Measurements from ENCODE around the gene PRDM11.

The PRDM11 gene

DNA sequence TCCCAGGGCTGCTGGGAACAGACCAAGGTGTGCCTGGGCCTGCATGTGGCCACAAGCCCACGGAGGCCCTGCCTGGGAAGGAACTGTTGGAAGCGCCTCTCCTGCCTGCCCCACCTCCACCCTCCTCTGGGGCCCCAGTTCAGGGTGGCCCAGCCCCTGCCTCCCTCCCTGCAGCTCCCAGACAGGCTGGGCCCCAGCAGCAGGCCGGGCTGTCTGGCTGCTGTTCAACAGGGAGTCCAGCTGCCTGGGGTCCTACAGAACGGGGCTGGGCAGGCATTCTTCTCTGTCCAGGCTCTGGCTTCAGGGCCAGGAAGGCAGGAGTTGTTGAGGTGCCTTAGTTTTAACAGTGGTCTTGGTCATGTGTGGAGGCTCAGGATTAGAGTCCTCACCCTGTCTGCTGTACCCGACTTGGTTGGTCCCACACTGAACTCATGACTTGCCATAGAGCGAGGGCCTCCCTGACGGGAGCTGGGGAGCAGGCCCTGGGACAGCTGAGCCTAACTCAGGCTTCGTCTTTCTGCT lies 11.8 kb downstream of the PRDM11 start:
- DNase-seq = no peak

DNA sequence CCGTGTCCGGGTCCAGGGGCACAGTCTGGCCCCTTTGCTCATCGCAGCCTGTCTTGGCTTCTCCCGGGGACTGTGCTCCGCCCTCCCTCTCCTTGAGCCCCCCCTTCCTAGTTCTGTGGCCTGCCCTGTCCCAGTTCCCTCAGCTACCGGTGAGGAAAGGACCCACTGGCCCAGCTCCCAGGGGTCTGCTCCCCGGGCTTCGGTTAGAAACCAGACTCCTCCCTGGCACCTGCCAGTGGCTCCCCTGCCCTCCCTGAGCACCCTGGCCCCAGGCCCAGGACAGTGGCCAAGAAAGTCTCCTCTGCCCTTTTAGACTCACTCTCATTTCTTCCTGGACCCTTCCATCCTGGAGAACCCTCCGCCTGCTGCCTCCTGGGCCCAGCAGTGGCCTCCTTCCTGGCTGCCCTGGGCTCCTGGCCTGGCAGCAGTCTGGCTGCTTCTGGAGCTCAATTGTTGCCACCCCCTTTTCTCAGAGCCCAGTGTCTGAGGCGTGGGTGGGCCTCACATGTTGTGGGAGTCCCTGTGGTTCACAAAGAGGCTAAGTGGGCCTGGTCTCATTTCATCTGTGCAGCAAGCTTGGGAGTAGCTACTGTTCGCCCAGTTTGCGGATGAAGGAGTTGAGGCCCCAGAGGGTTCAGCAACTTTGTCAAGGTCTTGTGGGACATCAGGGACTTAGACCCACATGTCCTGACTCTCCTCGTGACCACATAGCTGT lies 12.6 kb downstream of the PRDM11 start:
- no peak for DNase-seq

DNA sequence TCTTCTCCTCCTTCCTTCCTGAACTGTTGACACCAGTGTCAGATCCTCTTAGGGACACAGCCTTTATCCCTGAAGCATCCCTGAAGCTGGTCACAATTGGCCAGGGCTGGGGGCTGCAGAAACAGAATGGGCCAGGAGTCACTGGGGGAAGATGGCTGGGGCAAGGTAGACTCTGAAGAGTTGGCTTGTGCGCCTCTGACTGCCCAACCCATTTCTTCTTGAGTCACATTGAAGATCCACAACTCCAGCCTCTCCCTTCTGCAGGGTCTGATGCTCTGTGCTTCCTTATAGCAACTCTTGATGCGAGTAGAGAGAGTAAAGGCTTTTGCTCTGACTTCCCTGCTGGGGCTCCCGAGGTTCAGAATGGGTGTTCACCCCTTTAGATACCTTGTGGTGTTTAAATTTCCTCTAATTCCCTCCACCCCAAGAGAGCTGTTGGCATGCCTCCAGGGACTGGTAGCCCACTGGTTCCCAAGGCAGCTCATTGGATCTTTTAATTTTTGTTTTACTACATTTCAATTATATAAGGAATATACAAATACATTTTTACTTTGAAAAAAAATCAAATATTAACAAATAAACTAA lies 13.4 kb downstream of the PRDM11 start:
- DNase-seq = no peak

DNA sequence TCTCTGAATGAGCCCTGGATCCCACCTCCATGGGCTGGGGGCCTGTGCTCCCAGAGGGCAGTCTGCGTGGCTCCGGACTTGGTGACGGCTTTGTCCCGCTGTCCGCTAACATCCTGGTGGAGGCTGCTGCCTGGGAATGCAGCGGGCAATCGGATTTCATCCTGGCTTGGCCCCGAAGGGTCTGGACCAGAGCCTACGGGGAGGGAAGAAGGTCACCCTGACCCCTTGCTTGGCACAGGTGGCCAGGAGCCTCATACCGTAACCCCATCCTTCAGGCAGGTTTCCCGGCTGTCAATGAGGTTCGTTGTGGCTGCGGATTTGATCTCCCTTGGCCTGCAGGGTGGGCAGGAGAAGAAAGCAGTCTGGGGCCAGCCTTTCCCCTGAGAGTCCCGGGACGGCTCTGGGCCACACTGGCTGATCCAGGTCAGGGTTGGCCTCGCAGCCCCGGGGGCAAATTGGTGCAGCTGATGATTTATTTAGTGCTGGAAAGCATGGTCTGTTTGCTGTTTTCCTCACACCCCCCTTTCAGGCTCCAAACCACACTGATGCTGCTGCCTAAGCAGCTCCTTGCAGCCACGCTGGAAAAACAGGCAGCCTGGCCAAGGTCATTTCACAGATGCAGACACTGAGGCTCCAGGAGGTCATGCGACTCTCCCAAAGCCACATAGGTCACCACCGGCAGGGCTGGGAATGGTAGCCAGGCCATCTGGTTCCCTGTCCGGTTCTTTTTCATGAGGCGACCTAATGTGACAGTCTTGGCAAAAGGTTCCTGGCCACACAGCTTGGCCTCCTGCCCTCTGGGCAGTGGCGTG lies 15.0 kb downstream of the PRDM11 start:
- DNase-seq = no peak

DNA sequence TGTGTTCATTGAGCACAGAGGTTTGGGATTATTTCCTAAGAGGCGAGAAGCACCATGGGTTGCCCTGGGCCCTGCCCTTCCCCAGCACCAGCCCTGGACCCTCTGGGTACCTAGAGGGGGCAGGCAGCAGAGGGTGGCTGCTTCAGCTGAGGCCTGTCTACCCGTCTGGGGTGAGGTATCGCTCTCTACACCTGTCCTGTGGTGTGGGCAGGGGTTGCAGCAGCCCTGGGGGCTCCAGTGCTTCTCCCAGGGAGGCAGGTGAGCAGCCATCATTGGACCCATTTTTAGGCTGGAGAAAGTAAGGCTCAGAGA lies 15.6 kb downstream of the PRDM11 start:
- DNase-seq = no peak

DNA sequence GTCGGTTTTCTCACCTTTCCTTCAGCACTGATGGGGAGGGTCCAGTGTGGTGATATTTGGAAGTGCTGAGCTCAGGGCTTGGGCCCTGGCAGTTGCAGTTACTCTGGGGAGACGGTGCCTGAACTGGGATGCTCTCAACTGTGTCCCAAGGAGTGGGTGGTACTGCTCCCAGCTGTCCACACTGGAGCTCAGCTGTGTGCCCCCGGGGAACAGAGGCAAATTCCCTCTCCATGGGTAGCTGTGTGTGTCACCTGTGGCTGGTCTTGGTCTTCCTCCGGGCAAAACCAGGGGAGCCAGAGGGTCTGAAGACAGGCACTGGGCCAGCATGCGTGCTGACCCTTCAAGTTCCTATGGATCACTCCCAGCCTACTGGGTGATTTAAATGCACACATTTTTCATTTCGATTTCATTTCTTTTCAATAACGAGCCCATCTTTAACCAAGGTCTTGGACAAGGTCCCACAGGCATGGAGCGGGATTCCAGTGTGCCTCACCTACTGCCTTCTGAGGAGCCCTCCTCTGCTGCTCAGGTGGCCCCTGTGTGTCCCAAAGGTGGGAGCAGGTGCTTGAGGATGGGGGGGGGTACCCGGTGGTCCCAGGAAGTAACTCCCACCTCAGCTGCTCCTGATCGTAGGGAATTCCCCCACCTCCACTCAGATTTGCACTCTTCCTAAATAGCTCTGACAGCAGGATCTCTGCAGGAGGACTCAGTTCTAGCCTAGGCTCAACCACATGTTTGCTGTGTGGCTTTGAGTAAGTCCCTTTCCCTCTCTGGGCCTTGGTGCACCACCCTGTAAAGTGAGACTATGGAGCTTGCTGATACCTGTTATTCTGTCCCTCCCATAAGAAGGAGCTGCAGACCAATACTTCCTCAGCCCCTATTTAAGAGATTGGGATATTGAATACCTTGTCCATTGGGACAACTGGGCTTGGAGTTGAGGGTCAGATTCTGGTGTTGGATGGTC lies 16.8 kb downstream of the PRDM11 start:
- no peak for DNase-seq

DNA sequence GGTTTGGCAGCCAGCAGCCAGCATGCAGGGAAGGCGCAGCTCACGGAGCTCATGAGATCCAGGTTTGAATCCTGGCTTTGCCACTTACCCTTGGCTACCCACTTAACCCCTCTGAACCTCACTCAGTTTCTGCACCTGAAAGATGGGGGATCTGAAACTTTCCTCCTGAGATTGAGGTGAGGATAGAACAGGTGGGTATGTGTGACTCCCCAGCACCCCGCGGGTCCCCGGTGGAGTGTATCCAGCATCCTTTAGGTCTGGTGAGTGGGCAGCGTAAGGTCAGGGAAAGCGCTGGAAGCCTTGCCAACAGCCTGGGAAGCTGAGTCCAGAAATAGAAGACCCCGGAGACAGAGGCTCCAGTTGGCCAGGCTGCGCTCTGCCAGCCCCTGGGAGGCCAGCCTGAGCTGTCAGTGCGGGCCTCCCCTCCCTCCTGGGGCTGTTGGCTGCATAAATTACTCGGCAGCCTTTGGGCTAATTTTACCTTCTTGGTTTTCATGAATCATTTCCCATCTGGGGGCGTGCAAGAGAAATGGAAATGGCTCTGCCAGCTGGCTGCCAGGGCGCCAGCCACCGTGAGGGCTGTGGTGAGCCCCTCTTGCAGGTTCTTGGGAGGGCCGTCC lies 17.6 kb downstream of the PRDM11 start:
- no peak for DNase-seq

DNA sequence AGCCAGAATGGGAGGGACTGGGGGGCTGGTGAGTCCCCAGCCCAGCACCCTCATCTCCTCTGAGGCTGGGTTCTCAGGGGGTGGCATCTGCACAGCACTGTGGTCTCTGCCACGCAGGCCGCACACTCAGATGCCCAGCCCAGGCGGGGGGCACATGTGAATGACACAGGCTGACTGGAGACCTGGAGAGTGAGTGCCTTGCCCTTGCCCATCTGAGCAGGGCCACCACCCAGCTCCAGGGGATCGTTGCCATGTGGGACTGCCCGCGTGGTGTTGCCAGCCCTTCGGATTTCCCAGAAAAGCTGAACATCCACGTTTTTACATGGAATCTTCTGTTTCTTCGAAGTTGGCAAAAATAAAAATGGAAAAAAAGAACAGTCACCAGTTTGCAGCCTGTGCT lies 18.9 kb downstream of the PRDM11 start:
- no peak for DNase-seq

DNA sequence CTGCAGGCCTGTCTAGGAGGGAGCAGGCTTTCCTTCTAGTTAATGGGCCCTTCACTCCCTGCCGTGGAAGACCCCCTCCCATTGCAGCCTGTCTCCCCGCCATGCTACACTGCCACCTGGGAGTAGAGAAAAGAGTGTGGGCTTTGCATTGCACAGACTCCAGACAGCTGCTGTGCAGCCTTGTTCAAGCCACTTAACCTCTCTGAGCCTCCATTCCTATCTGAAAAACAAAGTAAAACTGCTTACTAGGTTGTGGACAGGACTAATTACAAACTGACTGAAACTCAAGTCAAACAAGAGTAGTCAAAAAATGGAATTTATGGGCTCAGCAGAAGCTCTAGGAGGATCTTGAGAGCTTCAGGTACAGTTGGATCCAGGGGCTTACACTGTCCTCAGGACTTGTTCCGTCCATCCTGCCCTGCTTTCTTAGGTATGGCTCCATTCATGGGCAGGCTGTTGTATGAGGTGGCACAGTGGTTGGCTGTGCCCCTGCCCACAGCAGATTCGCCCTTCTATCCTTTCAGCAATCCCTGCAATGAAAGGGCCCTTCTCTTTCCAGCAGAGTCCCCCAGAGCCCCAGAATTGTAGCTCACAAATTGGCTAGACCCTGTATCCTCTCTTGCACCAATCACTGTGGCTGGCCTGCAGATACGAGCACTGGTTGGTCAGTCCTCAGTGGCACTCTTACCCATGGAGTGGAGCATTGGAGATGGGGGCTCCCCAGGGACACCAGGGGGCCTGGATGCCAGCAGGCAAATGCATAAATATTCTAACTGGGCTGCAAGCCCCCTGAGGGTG lies 19.6 kb downstream of the PRDM11 start:
- DNase-seq = no peak

DNA sequence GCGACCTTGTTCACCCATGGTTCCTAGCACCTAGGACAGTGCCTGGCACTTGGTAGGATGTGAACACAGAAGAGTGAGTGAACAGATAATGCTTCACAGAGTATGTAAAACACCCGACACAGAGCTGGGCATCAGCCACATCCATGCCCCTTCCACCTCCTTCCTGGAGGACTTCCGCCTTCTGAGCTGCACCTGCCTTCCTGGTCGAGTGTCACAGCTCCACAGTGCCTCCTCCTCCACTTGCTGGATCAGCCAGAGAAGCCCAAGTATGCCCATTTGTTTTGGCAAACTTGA lies 20.1 kb downstream of the PRDM11 start:
- no peak for DNase-seq

DNA sequence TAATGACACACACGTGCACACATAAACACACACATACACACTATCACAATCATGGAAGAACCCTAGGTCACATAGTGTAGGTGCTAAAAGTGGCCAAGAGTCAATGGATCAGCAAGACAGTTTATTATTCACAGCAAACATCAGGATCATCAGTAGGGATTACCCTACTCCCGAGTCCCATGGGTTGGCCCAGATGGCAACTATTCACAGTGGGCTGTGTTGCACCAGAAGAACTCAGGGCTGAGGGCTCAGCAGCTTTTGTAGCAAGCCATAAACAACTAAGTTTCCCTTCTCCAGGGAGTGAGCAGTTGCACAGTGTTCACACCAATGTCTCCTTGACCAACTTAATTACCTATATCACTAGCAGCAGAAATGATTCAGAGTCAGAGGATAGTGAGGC lies 20.8 kb downstream of the PRDM11 start:
- no peak for DNase-seq

DNA sequence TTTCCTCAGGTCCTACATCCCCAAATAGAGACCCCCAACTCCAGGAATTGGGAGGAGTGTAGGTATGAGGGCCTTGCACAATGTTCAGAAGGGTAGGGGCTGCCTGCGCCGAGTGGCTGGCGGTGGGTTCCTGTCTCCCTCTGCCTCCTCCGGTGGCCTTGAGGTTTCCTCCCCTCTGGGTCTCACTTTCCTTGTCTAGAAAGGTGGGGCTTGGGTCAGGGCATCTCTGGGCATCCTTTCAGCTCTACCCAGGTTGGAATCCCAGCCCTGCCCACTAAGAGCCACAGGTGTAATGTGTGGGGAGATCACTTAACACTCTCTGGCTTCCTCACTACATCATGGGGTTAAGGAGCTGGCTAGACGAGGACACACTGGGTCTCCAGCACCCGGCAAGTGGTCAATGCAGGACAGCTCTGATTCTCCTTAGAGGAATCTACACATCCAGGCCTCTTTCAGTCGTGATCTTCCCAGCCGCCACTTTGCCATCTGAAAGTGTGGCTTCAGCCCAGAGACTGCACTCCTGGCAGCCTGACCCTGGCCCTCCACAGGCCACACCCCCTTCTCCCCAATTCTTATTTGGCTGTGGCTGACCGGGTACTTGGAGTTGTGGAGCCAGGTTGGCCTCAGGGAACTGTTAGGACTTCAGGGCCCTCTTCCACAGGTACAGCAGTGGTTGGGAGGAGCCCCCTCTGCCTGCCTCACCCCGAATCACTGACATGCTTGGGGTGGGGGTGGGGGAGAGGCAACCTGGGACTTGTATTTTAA lies 22.1 kb downstream of the PRDM11 start:
- DNase-seq = no peak

DNA sequence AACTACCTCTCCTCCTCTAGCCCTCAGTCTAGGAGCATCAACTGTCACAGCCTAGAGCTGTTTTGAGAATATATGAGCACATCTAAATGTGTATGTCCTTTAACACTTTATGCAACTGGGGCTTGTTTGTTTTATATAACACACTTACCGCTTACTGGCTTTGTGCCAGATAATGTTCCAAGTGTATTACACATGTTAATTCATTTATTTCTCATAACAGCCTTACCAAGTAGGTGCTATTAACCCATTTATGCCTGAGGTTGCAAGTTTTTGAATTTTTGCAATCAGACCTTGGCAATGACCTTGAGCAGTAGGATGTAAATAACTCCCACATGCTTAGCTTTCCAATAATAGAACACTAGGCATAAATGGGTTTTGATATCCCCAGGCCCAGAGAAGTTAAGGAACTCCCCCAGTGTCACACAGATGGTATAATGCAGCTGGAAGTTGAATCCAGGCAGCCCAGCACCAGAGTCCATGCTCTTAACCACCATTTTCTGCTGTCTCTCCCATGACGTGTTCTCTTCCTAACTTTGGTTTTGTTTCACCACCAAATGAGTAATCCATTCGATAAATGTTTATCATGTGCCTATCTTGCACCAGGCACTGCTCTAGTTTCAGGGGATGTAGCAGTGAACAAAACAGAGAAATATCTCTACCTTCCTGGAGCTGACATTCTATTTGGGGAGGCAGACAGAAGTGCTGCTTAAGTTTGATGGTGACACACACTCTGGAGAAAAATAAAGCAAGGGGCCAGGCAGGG lies 23.1 kb downstream of the PRDM11 start:
- no peak for DNase-seq

DNA sequence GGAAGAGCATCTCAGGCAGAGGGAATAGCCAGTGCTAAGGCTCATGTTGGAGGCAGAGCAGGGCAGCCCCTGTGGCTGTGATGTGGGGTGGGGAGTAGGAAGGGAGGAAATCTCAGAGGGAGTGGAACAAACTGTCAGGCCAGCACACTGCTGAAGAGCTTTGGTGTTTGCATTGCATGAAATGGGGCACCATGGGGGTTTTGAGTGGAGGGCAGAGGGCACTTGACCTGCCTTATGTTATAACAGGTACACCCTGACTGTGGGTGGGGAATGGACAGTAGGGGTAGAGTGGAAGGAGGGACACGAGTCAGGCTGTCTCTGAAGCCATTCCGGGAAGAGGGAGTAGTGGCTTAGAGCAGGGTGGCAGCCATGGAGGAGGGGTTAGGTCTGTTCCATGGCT lies 24.0 kb downstream of the PRDM11 start:
- DNase-seq = no peak

DNA sequence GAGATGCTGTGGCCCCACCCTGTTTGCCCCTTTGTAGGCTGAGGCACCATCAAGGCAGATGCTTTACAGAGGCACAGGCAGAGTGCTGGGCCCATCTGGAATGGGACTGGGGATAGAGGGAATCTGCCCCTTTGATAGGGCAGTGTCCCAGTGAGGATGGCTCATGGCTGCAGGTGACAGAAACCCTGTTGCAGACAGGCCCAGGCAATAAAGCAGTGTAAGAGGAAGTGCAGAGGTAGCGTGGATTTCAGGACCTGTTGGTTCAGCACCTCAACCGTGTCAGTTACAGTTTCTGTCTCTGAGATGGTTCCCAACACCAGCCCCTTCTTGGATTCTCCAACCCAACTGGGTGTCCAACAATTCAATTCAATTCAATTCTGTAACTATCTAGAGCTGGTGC lies 25.1 kb downstream of the PRDM11 start:
- DNase-seq = no peak

DNA sequence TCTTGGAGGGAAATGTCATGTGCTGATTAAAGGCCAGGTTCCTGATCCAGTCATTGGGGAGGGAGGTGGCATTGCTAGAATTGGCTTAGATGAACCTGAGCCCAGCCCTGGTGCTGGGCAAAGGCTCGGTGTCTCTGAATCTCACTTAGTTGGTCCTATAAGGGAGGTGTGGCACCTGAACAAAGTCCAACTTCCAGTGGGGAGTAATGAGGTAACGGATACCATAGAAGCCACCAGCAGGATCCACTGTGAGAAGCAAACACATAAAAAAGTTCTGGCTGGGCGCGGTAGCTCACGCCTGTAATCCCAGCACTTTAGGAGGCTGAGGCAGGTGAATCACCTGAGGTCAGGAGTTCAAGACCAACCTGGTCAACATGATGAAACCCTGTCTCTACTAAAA lies 26.6 kb downstream of the PRDM11 start:
- no peak for DNase-seq

DNA sequence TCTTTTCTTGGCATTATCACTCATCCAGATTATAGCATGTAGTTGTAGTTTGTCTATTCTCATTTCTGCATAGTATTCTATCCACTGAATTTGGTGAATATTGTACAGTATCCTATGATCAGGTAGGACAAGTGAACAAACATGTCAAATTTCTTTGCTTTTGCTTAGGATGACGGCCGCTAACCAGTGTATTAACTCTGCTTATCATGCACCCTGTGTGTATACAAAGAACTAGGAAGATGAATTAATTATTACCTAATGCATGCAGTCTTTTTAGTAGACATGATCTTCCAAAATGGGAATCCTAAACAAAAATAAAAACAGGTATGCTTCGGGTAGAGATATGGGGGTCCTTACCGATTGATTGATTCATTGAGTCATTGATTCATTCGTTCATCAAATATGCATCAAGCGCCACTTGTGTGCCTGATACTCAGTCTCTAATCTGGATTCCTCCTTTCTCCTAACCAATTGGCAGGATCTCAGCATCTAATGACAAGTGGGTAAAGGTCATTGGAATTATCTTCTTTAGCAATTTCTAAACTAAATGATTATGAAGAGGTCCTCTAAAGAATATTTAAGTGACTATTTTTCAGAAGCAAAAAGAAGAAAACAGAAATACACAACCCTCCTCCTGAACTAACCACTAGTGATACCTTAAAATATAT lies 27.9 kb downstream of the PRDM11 start:
- no peak for DNase-seq

DNA sequence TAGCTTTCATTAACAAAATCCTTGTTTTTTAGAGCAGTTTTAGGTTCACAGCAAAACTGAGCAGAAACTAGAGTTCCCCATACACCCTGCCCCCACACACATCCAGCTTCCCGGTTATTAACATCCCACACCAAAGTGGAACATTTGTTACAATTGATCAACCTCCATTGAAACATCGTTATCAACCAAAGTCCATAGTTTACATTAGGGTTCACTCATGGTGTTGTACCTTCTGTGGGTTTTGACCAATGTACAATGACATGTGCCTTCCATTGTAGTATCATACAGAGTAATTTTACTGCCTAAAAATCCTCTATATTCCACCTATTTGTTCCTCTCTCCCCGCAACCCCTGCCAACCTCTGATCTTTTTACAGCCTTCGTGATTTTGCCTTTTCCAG lies 28.5 kb downstream of the PRDM11 start:
- DNase-seq = no peak

DNA sequence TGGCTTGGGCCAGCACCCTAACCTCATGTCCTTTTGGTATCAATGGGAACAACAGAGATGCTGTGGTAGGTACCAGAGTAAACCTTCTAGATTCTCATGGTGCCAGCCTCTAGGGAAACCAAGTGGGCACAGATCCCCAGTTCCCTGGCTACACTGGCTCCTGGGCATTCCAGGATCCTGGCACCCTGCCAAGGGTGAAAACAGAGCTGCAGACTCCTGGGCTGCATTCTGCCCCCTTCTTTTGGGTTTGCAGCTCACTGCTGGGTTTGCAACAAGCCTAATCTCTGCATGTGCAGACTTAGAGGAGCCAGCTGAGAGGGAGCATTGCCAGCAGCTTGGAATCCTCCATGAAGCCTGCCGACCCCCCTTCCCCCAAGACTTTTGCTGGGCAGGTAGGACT lies 30.6 kb downstream of the PRDM11 start:
- peak; percentile 35 for DNase-seq

DNA sequence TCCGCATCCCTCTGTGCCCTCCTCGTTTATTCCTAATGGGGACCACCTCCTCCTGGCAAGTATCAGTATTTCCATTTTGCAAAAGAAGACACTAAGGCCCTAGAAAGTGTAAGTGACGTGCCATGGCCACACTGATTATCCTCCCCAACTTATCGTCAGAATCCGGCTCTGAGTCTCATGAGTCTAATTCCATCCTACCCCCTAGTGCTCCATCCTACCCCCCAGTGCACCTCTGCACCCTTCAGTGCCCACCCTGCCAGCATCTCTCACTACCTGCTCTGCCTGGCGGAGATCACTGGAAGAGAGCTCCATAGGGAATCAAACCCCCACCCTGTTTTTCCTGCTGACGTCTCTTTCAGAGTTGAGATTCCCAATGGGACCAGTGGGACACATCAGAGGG lies 31.8 kb downstream of the PRDM11 start:
- no peak for DNase-seq

Data from NCI-H2171 (cell line).